ENCODE data around the gene GRIK2. TPM values are rescaled to one million over a fixed set of nuclear protein-coding genes. Genes with fewer than 3 reads are reported as not detected.

Gene GRIK2
- total RNA-seq, 2 donors from 2014 or later = 0.92 to 2.0 TPM

- Histone ChIP-seq H3K27me3 (replicated peaks; ENCODE audit: insufficient read depth) (no peaks in the 10 kb centered on the region), H3K9me3 (no peaks in the 10 kb centered on the region), H3K27ac (no peak overlapping the region), H3K36me3 (no peaks in the 10 kb centered on the region), H3K4me3 (no peak overlapping the region), H3K4me1 (ENCODE audit: control insufficient read depth in 1 of 2, low read depth in 2 of 2) (no peaks in the 10 kb centered on the region)
- TF ChIP-seq CTCF (IDR thresholded peaks at IDR 0.05) = no peak
- DNase-seq (ENCODE audit: low spot score) (no peak), ATAC-seq (ENCODE audit: insufficient number of reproducible peaks, low FRiP score, low read depth) (no peak)
Observed at GRCh38 chr6:101502818-101503217, 109.3 kb downstream of the GRIK2 start.

GRCh38 chr6:101509536-101509935 is 116.0 kb downstream of the GRIK2 start:
- Histone ChIP-seq H3K4me1 (ENCODE audit: control insufficient read depth in 1 of 2, low read depth in 2 of 2) (no peaks in the 10 kb centered on the region), H3K27ac (no peak overlapping the region), H3K36me3 (no peaks in the 10 kb centered on the region), H3K9me3 (no peaks in the 10 kb centered on the region), H3K4me3 (no peak overlapping the region), H3K27me3 (replicated peaks; ENCODE audit: insufficient read depth) (no peaks in the 10 kb centered on the region)
- TF ChIP-seq CTCF (IDR thresholded peaks at IDR 0.05) = no peak
- DNase-seq (ENCODE audit: low spot score) = no peak
- no peak for ATAC-seq (ENCODE audit: insufficient number of reproducible peaks, low FRiP score, low read depth)

- no peak overlapping the region for H3K4me3 ChIP-seq
- no peaks in the 10 kb centered on the region for H3K27me3 ChIP-seq (replicated peaks; ENCODE audit: insufficient read depth)
- H3K27ac ChIP-seq = no peak overlapping the region
- no peaks in the 10 kb centered on the region for H3K9me3 ChIP-seq
- TF ChIP-seq CTCF (IDR thresholded peaks at IDR 0.05) = no peak
- H3K36me3 ChIP-seq = no peaks in the 10 kb centered on the region
- ATAC-seq (ENCODE audit: insufficient number of reproducible peaks, low FRiP score, low read depth) (no peak), DNase-seq (ENCODE audit: low spot score) (no peak)
- H3K4me1 ChIP-seq (ENCODE audit: control insufficient read depth in 1 of 2, low read depth in 2 of 2) = no peaks in the 10 kb centered on the region
Observed at GRCh38 chr6:101513181-101513580, 119.7 kb downstream of the GRIK2 start.

GRCh38 chr6:101516578-101516977 is 123.1 kb downstream of the GRIK2 start:
- Histone ChIP-seq H3K27me3 (replicated peaks; ENCODE audit: insufficient read depth) (no peaks in the 10 kb centered on the region), H3K27ac (no peak overlapping the region), H3K4me3 (no peak overlapping the region), H3K36me3 (no peaks in the 10 kb centered on the region), H3K4me1 (ENCODE audit: control insufficient read depth in 1 of 2, low read depth in 2 of 2) (no peaks in the 10 kb centered on the region), H3K9me3 (no peaks in the 10 kb centered on the region)
- ATAC-seq (ENCODE audit: insufficient number of reproducible peaks, low FRiP score, low read depth) (no peak), DNase-seq (ENCODE audit: low spot score) (no peak)
- TF ChIP-seq CTCF (IDR thresholded peaks at IDR 0.05) = no peak

- TF ChIP-seq CTCF (IDR thresholded peaks at IDR 0.05) = no peak
- no peak for ATAC-seq (ENCODE audit: insufficient number of reproducible peaks, low FRiP score, low read depth)
- DNase-seq (ENCODE audit: low spot score) = no peak
- Histone ChIP-seq H3K4me3 (no peak overlapping the region), H3K27me3 (replicated peaks; ENCODE audit: insufficient read depth) (no peaks in the 10 kb centered on the region), H3K9me3 (no peaks in the 10 kb centered on the region), H3K36me3 (no peaks in the 10 kb centered on the region), H3K27ac (no peak overlapping the region), H3K4me1 (ENCODE audit: control insufficient read depth in 1 of 2, low read depth in 2 of 2) (no peaks in the 10 kb centered on the region)
Observed at GRCh38 chr6:101517632-101518031, 124.1 kb downstream of the GRIK2 start.
